ENCODE results near the gene CCDC51.

Gene CCDC51

GRCh38 chr3:48405971-48406370 is 33.9 kb downstream of the CCDC51 start:
- DNase-seq (ENCODE audit: low spot score) = peak; percentile 9

DNA sequence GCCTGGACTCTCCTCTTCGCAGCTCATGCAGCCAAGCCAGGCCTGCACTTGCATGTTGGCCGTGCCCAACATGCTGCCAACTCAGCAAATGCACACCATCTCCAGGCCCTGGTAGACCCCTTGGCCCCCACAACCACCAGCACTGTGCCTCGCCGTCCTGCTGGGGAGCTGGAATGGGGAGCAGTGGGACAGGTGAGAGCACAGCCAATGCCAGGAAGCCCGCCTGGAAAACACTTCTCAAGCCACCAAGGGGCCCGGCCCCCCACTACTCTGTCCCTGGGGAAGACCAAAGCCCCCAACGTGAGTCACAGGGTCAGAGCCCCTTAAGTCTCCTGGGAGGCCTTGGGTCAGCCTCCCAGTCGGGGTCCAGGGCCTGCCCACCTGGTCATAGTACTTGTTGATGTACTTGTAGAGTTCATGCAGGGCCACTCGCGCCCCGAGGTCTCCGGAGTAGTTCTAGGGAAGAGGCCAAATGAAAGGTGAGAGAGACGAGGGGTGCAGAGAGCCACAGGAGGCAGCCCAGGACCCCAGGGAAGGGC is 34.5 kb downstream of the CCDC51 start:
- peak; percentile 3 for DNase-seq (ENCODE audit: low spot score)

GRCh38 chr3:48404440-48405342 is 35.2 kb downstream of the CCDC51 start:
- DNase-seq (ENCODE audit: low spot score) = peak; percentile 11

GRCh38 chr3:48403533-48404439 is 36.1 kb downstream of the CCDC51 start:
- DNase-seq (ENCODE audit: low spot score) = peak; percentile 16

DNA sequence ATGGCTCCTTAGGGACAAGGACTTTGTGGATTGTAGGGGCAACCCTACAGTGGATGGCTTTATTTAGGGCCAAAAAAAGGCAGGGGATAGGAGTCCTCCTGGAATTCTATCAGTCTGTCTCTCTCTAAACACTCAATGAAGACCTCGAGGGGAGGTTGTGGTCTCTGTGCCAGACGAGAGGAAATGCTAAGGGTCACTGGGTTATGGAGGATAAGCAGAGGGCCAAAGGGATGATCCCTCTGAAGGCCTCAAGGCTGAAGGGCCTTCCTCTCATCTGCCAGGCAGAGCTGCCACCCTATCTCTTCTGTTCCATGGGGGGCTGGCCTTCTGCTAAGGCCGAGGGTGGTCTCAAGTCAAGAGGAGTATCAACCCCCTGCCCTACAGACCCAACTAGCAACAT is 37.0 kb downstream of the CCDC51 start:
- no peak for DNase-seq (ENCODE audit: low spot score)

DNA sequence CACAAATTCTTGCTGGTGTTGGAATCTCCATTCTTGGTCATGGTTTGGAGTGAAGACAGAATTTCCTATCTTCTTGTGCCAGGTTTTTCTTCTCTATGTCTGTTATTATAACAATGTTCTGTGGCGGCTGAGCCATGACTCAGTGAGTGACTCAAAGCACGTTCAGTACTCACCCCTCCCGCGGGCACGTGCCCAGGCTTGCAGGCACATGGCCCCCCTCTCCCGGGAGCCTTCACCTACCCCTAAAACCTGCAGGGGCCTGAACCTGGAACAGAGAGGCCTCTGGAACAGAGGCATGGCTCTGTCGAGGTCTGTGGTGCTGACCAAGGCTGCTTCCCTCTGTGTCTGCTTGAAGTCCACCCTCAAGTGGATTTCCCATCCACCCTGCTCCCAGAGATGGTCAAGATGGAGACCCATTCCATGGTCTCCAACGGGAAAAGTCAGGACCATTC is 37.6 kb downstream of the CCDC51 start:
- DNase-seq (ENCODE audit: low spot score) = peak; percentile 24

DNA sequence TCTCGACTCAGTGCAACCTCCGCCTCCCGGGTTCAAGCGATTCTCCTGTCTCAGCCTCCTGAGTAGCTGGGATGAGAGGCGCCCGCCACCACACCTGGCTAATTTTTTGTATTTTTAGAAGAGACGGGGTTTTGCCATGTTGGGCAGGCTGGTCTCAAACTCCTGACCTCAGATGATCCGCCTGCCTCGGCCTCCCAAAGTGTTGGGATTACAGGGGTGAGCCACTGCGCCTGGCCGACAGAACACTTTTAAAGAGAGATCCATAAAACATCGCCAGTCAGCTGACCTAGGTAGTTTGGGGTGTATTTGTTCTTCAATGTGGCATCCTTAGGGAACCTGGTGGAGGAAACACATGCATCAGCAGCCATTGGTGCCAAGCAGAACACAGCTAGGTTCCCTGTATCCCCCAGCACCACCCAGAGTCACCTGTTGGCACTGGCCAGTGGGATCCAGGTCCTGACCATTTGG is 38.5 kb downstream of the CCDC51 start:
- DNase-seq (ENCODE audit: low spot score) = peak; percentile 22

GRCh38 chr3:48400824-48401433 is 39.0 kb downstream of the CCDC51 start:
- DNase-seq (ENCODE audit: low spot score) = peak; percentile 79

GRCh38 chr3:48399387-48400172 is 40.3 kb downstream of the CCDC51 start:
- peak; percentile 30 for DNase-seq (ENCODE audit: low spot score)

DNA sequence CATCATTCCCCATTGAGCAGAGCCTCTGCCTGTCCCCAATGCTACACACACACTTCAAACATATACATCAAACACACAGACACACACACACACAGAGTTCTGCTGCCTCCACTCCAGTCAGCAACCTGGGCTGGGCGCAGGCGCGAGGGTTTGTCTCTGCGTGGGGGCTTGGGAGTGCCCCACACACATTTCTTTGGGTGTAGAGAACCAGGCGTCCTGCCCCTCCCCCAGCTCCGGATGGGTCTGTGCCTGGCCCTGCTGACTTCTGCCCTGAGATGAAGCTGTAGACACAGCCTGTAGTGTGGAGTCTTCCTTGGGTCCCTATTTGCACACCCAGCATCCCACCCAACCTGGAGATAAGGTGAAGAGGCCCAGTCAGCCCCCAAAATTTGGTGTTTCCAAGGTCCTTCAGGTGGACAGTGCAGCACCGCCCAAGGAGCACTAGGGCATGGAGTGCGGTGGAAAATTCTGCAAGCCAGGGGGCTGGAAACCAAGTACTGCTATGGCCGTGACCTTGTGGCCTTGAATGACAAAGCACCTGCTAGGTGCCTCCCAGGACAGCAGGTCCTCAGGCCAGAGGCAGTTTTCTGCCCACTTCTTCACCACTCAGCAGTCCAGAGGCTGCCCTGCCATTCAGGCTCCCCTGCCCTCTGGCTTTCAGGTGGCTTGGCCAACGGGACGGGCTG is 41.1 kb downstream of the CCDC51 start:
- no peak for DNase-seq (ENCODE audit: low spot score)

- DNase-seq (ENCODE audit: low spot score) = peak; percentile 21
These were observed 41.9 kb downstream of the CCDC51 start for GRCh38 chr3:48397767-48398681.

- DNase-seq (ENCODE audit: low spot score) = no peak
These were observed 44.2 kb downstream of the CCDC51 start for GRCh38 chr3:48395714-48396113.

DNA sequence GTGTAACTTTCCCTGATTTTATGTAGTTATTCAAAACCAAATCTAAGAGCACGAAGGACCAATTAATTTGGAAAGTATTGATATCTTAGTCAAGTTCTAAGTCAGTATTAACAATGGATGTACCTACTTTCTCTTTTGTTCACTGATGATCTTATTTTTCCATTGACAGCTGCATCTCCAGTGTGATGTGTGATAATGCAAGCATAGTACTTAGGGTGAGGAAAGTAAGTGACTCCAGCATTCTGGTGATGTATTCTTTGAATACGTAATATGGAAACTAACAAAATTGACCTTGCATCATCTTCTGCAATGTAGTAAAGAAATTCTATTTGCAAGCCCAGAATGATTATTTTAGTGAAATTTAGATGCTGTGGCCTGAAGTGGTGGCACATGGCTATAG is 45.5 kb downstream of the CCDC51 start:
- no peak for DNase-seq (ENCODE audit: low spot score)

GRCh38 chr3:48388966-48389365 is 51.0 kb downstream of the CCDC51 start:
- DNase-seq (ENCODE audit: low spot score) = no peak

GRCh38 chr3:48387634-48388033 is 52.3 kb downstream of the CCDC51 start:
- no peak for DNase-seq (ENCODE audit: low spot score)

All from D341Med (cell line).